Glomerular endothelial cell (primary cell): ENCODE results near the gene ZNF503. TPM values are rescaled to one million over a fixed set of nuclear protein-coding genes. Genes with fewer than 3 reads are reported as not detected.
"Not testable (repeated sequence)": the region's sequence is repeated elsewhere in the genome, so short reads cannot be mapped to it uniquely, and the experiment has no call there.

ENCODE experiments used
- DNase-seq: peaks from one replicate; pipeline ENCODE4 v3.0.0-alpha.2; 2011; ENCODE audit warnings: low read depth, low spot score; ENCODE audit errors: extremely low read depth
- total RNA-seq: library from RNA; depleted of rRNA; stranded (reverse); fragments of >200 nt; gene quantifications from 2 replicates; pipeline ENCODE4 v1.2.3, GENCODE V29; 2015

ZNF503 gene
- total RNA-seq, 1 donor from 2014 or later = 14.8 TPM

GRCh38 chr10:75395932-75396630 is 5.5 kb downstream of the ZNF503 start:
- DNase-seq = no peak

GRCh38 chr10:75395066-75395931 is 6.3 kb downstream of the ZNF503 start:
- no peak for DNase-seq

- DNase-seq = no peak
Observed at GRCh38 chr10:75394221-75394620, 7.3 kb downstream of the ZNF503 start.

GRCh38 chr10:75392744-75393143 is 8.8 kb downstream of the ZNF503 start:
- DNase-seq = no peak

GRCh38 chr10:75392271-75392670 is 9.3 kb downstream of the ZNF503 start:
- no peak for DNase-seq

GRCh38 chr10:75390178-75390577 is 11.4 kb downstream of the ZNF503 start:
- no peak for DNase-seq

GRCh38 chr10:75388082-75388481 is 13.5 kb downstream of the ZNF503 start:
- DNase-seq = no peak

- no peak for DNase-seq
Observed at GRCh38 chr10:75386128-75386527, 15.4 kb downstream of the ZNF503 start.

GRCh38 chr10:75379817-75380216 is 21.7 kb downstream of the ZNF503 start:
- no peak for DNase-seq

GRCh38 chr10:75379212-75379724 is 22.3 kb downstream of the ZNF503 start:
- DNase-seq = no peak

GRCh38 chr10:75378379-75378778 is 23.2 kb downstream of the ZNF503 start:
- DNase-seq = no peak

- no peak for DNase-seq
Observed at GRCh38 chr10:75377869-75378268, 23.7 kb downstream of the ZNF503 start.

- no peak for DNase-seq
Observed at GRCh38 chr10:75375838-75376237, 25.7 kb downstream of the ZNF503 start.

GRCh38 chr10:75371010-75371409 is 30.6 kb downstream of the ZNF503 start:
- DNase-seq = no peak

GRCh38 chr10:75369838-75370237 is 31.7 kb downstream of the ZNF503 start:
- DNase-seq = not testable (repeated sequence)

GRCh38 chr10:75367901-75368300 is 33.7 kb downstream of the ZNF503 start:
- DNase-seq = no peak

GRCh38 chr10:75367021-75367487 is 34.5 kb downstream of the ZNF503 start:
- DNase-seq = no peak

GRCh38 chr10:75363431-75363830 is 38.1 kb downstream of the ZNF503 start:
- DNase-seq = no peak

GRCh38 chr10:75359876-75360275 is 41.7 kb downstream of the ZNF503 start:
- DNase-seq = not testable (repeated sequence)

GRCh38 chr10:75358835-75359421 is 42.6 kb downstream of the ZNF503 start:
- DNase-seq = no peak

- no peak for DNase-seq
Observed at GRCh38 chr10:75358132-75358531, 43.4 kb downstream of the ZNF503 start.
